Astrocyte (in vitro differentiated cells and primary cell): Measurements from ENCODE around the gene PGGHG. TPM values are rescaled to one million over a fixed set of nuclear protein-coding genes. Genes with fewer than 3 reads are reported as not detected.

ENCODE experiments used
- DNase-seq: peaks from one replicate; pipeline ENCODE4 v3.0.0-alpha.2; 2010; ENCODE audit warnings: low read depth
- FAIRE-seq: peaks from 2 replicates; lab custom pipeline; 2011; peaks lifted over from hg19 to GRCh38; lab: Jason Lieb, UNC
- H2AFZ ChIP-seq: 2 replicates; pipeline ENCODE4 v1.6.0; 2012; ENCODE audit warnings: low read depth, low read length, inconsistent platforms
- H3K27ac ChIP-seq: 2 replicates; pipeline ENCODE4 v1.5.1; 2011; ENCODE audit warnings: low read depth, low read length, inconsistent platforms
- H3K27me3 ChIP-seq: 2 replicates; pipeline ENCODE4 v1.6.0; 2011; ENCODE audit warnings: low read length, inconsistent platforms; ENCODE audit not compliant: insufficient read depth
- H3K36me3 ChIP-seq: 2 replicates; pipeline ENCODE4 v1.5.1; 2011; ENCODE audit warnings: low read length, inconsistent platforms; ENCODE audit not compliant: insufficient read depth
- H3K4me1 ChIP-seq: 2 replicates; pipeline ENCODE4 v1.5.1; 2011; ENCODE audit warnings: low read length, inconsistent platforms; ENCODE audit not compliant: insufficient read depth
- H3K4me2 ChIP-seq: 2 replicates; pipeline ENCODE4 v1.6.0; 2012; ENCODE audit warnings: low read length, inconsistent platforms
- H3K4me3 ChIP-seq: 2 replicates; pipeline ENCODE4 v1.5.1; 2011; ENCODE audit warnings: low read depth, mild to moderate bottlenecking, low read length, inconsistent platforms; ENCODE audit not compliant: insufficient read depth
- H3K79me2 ChIP-seq: 2 replicates; pipeline ENCODE4 v1.6.0; 2012; ENCODE audit warnings: mild to moderate bottlenecking, low read length, inconsistent platforms; ENCODE audit not compliant: insufficient read depth
- H3K9ac ChIP-seq: 2 replicates; pipeline ENCODE4 v1.6.0; 2012; ENCODE audit warnings: mild to moderate bottlenecking, low read length, inconsistent platforms
- H3K9me3 ChIP-seq: 2 replicates; pipeline ENCODE4 v1.5.1; 2012; ENCODE audit warnings: low read depth, mild to moderate bottlenecking, low read length, inconsistent platforms; ENCODE audit not compliant: insufficient read depth
- H4K20me1 ChIP-seq: 2 replicates; pipeline ENCODE4 v1.6.0; 2012; ENCODE audit warnings: low read length, inconsistent platforms; ENCODE audit not compliant: insufficient read depth
- H3K27ac Mint-ChIP-seq: one replicate; pipeline ENCODE4 v1.8.0; 2021; ENCODE audit warnings: mild to moderate bottlenecking, mixed read lengths; ENCODE audit not compliant: unreplicated experiment
- H3K27me3 Mint-ChIP-seq: one replicate; pipeline ENCODE4 v1.8.0; 2021; ENCODE audit warnings: low read depth, mixed read lengths; ENCODE audit not compliant: unreplicated experiment
- H3K36me3 Mint-ChIP-seq: one replicate; pipeline ENCODE4 v1.8.0; 2021; ENCODE audit warnings: low read depth, mixed read lengths; ENCODE audit not compliant: unreplicated experiment
- H3K4me1 Mint-ChIP-seq: one replicate; pipeline ENCODE4 v1.8.0; 2021; ENCODE audit warnings: low read depth, mixed read lengths; ENCODE audit not compliant: unreplicated experiment
- H3K4me3 Mint-ChIP-seq: one replicate; pipeline ENCODE4 v1.8.0; 2021; ENCODE audit warnings: mild to moderate bottlenecking, moderate library complexity, mixed read lengths; ENCODE audit not compliant: unreplicated experiment
- H3K9me3 Mint-ChIP-seq: one replicate; pipeline ENCODE4 v1.8.0; 2021; ENCODE audit warnings: mild to moderate bottlenecking, mixed read lengths; ENCODE audit not compliant: unreplicated experiment
- CTCF ChIP-seq: IDR thresholded peaks from 2 replicates; pipeline ENCODE4 v1.5.1; 2011; ENCODE audit warnings: low read depth, mild to moderate bottlenecking, inconsistent platforms, low read length, moderate library complexity; ENCODE audit not compliant: insufficient read depth
- EZH2 ChIP-seq: IDR thresholded peaks from 2 replicates; pipeline ENCODE4 v1.6.1; 2012; ENCODE audit warnings: mild to moderate bottlenecking, low read length, inconsistent platforms; ENCODE audit not compliant: insufficient read depth
- total RNA-seq: library from RNA; stranded (reverse); gene quantifications from 2 replicates; pipeline ENCODE4 v1.2.1, GENCODE V29; 2021

The PGGHG gene
- total RNA-seq, 1 donor from 2014 or later: 25.1 TPM

- Mint-ChIP-seq H3K36me3 (peaks cover 1% of the 10 kb centered on the region), H3K27ac (no peak overlapping the region), H3K9me3 (peaks cover 2% of the 10 kb centered on the region), H3K4me3 (no peak overlapping the region), H3K27me3 (peaks cover 10% of the 10 kb centered on the region), H3K4me1 (peaks cover 3% of the 10 kb centered on the region)
- FAIRE-seq (no peak), DNase-seq (no peak)
- TF ChIP-seq EZH2 (no peak), CTCF (no peak)
- Histone ChIP-seq H3K4me2 (no peak overlapping the region), H3K9ac (no peak overlapping the region), H3K79me2 (no peaks in the 10 kb centered on the region), H2AFZ (no peak overlapping the region), H3K4me3 (no peak overlapping the region), H3K36me3 (no peaks in the 10 kb centered on the region), H3K27me3 (no peaks in the 10 kb centered on the region), H3K4me1 (no peaks in the 10 kb centered on the region), H4K20me1 (no peaks in the 10 kb centered on the region), H3K27ac (no peak overlapping the region), H3K9me3 (no peaks in the 10 kb centered on the region)
Measured at GRCh38 chr11:299951-300735, 11.2 kb downstream of the PGGHG start.

GRCh38 chr11:303363-303762 is 14.4 kb downstream of the PGGHG start:
- peaks cover 2% of the 10 kb centered on the region for H3K9me3 Mint-ChIP-seq
- peaks cover 7% of the 10 kb centered on the region for H3K27me3 Mint-ChIP-seq
- H3K27ac ChIP-seq: no peak overlapping the region
- no peaks in the 10 kb centered on the region for H3K9me3 ChIP-seq
- no peak overlapping the region for H3K27ac Mint-ChIP-seq
- H3K4me2 ChIP-seq: no peak overlapping the region
- H3K4me1 Mint-ChIP-seq: peaks cover 3% of the 10 kb centered on the region
- no peaks in the 10 kb centered on the region for H3K79me2 ChIP-seq
- H3K36me3 Mint-ChIP-seq: peaks cover 1% of the 10 kb centered on the region
- no peaks in the 10 kb centered on the region for H3K27me3 ChIP-seq
- H2AFZ ChIP-seq: no peak overlapping the region
- DNase-seq (no peak), FAIRE-seq (no peak)
- H4K20me1 ChIP-seq: no peaks in the 10 kb centered on the region
- no peak overlapping the region for H3K4me3 ChIP-seq
- no peaks in the 10 kb centered on the region for H3K36me3 ChIP-seq
- no peak overlapping the region for H3K4me3 Mint-ChIP-seq
- peaks cover 4% of the 10 kb centered on the region for H3K4me1 ChIP-seq
- H3K9ac ChIP-seq: no peak overlapping the region
- no peak for TF ChIP-seq CTCF
- no peak for TF ChIP-seq EZH2

- no peak for TF ChIP-seq EZH2
- TF ChIP-seq CTCF: no peak
- H3K36me3 Mint-ChIP-seq: peaks cover 2% of the 10 kb centered on the region
- no peak overlapping the region for H3K4me3 Mint-ChIP-seq
- no peak overlapping the region for H3K9ac ChIP-seq
- peaks cover 7% of the 10 kb centered on the region for H3K27me3 Mint-ChIP-seq
- no peak for FAIRE-seq
- no peaks in the 10 kb centered on the region for H3K9me3 ChIP-seq
- no peak overlapping the region for H2AFZ ChIP-seq
- peaks cover 7% of the 10 kb centered on the region for H3K4me1 ChIP-seq
- H3K4me3 ChIP-seq: no peak overlapping the region
- H3K27me3 ChIP-seq: no peaks in the 10 kb centered on the region
- no peak for DNase-seq
- no peak overlapping the region for H3K27ac Mint-ChIP-seq
- no peaks in the 10 kb centered on the region for H3K36me3 ChIP-seq
- H3K4me1 Mint-ChIP-seq: peaks cover 3% of the 10 kb centered on the region
- peaks cover 2% of the 10 kb centered on the region for H3K9me3 Mint-ChIP-seq
- H4K20me1 ChIP-seq: no peaks in the 10 kb centered on the region
- H3K79me2 ChIP-seq: peaks cover under 1% of the 10 kb centered on the region
- no peak overlapping the region for H3K4me2 ChIP-seq
- H3K27ac ChIP-seq: no peak overlapping the region
Measured at GRCh38 chr11:304061-304506, 15.2 kb downstream of the PGGHG start.
